Measurements from ENCODE around the gene PAPPA2. TPM values are rescaled to one million over a fixed set of nuclear protein-coding genes. Genes with fewer than 3 reads are reported as not detected.

PAPPA2 gene
- total and polyA plus RNA-seq, 9 donors = 0.01 to 0.69 (median 0.32) TPM; not detected in 4

DNA sequence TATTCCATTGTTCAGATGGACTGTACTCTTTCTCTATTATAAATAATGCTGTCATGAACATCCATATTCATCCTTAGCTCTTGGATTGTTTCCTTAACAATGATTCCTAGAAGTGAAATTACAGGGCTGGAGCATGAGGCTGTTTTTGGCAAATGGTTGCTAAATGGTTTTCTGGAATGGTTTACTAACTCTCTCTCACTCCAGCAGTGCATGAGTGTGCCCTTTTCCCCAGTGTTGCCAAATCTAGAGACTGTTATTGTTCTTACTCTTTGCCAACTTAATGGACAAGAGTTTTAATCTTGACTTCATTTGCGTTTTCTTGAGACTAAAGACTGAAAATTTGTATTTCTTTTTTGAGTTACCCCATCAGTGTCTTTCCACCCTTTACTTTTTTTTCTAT is 113.0 kb downstream of the PAPPA2 start:
- DNase-seq = no peak
- H3K27ac ChIP-seq = no peak overlapping the region
- no peak for TF ChIP-seq POLR2A (IDR thresholded peaks at IDR 0.05)
- no peak for TF ChIP-seq EP300 (IDR thresholded peaks at IDR 0.05)
- TF ChIP-seq, protein P1, sequence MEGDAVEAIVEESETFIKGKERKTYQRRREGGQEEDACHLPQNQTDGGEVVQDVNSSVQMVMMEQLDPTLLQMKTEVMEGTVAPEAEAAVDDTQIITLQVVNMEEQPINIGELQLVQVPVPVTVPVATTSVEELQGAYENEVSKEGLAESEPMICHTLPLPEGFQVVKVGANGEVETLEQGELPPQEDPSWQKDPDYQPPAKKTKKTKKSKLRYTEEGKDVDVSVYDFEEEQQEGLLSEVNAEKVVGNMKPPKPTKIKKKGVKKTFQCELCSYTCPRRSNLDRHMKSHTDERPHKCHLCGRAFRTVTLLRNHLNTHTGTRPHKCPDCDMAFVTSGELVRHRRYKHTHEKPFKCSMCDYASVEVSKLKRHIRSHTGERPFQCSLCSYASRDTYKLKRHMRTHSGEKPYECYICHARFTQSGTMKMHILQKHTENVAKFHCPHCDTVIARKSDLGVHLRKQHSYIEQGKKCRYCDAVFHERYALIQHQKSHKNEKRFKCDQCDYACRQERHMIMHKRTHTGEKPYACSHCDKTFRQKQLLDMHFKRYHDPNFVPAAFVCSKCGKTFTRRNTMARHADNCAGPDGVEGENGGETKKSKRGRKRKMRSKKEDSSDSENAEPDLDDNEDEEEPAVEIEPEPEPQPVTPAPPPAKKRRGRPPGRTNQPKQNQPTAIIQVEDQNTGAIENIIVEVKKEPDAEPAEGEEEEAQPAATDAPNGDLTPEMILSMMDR (IDR thresholded peaks at IDR 0.05) = no peak
- intact Hi-C loops (cut with DNase I) = no loop called here
- H3K4me3 ChIP-seq = no peak overlapping the region
- H3K9me3 ChIP-seq = no peaks in the 10 kb centered on the region
- no peaks in the 10 kb centered on the region for H3K4me1 ChIP-seq (ENCODE audit: insufficient read depth)
- no peaks in the 10 kb centered on the region for H3K27me3 ChIP-seq
- WGBS, 3 donors = 71 to 80% (median 73%) methylated on average over 1 of the region's 1 CpG
- no peaks in the 10 kb centered on the region for H3K36me3 ChIP-seq

DNA sequence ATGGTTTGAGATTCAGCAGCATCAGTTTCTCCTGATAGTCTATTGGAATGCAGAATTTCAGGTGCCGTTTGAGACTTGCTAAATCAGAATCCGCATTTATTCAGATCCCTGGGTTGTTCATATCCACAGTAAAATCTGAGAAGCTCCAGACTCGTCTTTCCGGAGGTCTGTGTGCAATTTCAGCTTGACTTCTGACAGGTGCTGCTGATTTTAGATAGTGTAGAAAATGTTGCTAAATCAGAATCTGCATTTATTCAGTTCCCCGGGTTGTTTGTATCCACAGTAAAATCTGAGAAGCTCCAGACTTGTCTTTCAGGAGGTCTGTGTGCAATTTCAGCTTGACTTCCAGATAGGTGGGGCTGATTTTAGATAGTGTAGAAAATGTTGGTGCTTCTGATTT is 113.7 kb downstream of the PAPPA2 start:
- Histone ChIP-seq H3K27me3 (no peaks in the 10 kb centered on the region), H3K4me3 (no peak overlapping the region), H3K27ac (no peak overlapping the region), H3K4me1 (ENCODE audit: insufficient read depth) (no peaks in the 10 kb centered on the region), H3K36me3 (no peaks in the 10 kb centered on the region), H3K9me3 (no peaks in the 10 kb centered on the region)
- DNase-seq = no peak
- TF ChIP-seq, protein P1 (IDR thresholded peaks at IDR 0.05) = no peak
- TF ChIP-seq POLR2A (IDR thresholded peaks at IDR 0.05) = no peak
- no peak for TF ChIP-seq EP300 (IDR thresholded peaks at IDR 0.05)
- intact Hi-C loops (cut with DNase I) = no loop called here
- 72 to 87% (median 76%) methylated on average over 5 of the region's 5 CpGs for WGBS, 3 donors

DNA sequence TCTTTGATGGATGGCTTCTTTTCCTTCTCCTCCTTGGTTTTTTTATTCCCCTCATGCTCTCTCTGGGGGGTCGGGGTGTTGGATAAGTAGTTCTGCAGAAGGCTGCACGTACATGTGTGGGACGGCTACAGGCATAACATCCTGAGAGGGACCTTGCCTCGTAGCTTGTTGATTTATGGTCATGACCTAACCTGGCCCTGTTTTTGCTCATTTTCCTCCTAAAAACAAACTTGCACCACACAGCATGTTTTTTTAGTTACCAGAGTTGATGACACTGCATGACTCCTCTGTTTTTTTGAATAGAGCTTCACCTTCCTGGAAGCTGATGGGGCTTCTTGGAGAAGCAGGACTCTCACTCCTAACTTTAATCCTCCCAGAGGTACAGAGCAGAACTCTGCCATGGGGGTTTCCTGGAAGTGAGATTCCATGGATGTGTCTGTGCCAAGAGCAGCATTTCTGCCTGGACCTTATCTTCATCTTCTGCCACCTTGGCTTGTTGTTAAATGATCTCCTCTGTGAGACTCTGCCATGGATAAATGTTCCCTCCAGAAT is 114.7 kb downstream of the PAPPA2 start:
- Histone ChIP-seq H3K27ac (no peak overlapping the region), H3K4me3 (no peak overlapping the region), H3K9me3 (no peaks in the 10 kb centered on the region), H3K27me3 (no peaks in the 10 kb centered on the region), H3K4me1 (ENCODE audit: insufficient read depth) (no peaks in the 10 kb centered on the region), H3K36me3 (no peaks in the 10 kb centered on the region)
- no peak for DNase-seq
- intact Hi-C loops (cut with DNase I) = no loop called here
- TF ChIP-seq POLR2A (IDR thresholded peaks at IDR 0.05) = no peak
- TF ChIP-seq, protein P1 (IDR thresholded peaks at IDR 0.05) = no peak
- TF ChIP-seq EP300 (IDR thresholded peaks at IDR 0.05) = no peak
- WGBS, 3 donors = 1 to 4% (median 2%) methylated on average over 4 of the region's 4 CpGs

DNA sequence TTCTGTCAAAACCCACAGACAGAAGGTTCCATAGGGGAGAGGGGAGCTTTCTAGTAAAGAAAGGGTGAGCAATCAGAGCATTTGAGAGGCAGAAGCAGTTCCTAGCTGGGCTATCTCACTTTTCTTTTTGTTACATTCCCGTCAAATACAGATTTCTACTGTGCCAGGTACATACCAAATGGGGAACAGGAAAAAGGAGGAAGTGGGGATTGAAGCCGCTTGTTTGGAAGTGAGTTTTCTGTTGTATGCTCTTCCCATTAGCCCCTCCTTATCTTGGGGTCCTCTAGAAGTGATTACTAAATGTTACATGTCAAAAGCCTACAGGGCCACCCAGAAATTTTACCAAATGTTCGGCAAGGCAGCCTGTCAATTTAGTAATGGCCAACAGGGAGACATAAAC is 116.1 kb downstream of the PAPPA2 start:
- WGBS, 3 donors = 63 to 83% (median 78%) methylated on average over 3 of the region's 3 CpGs
- TF ChIP-seq EP300 (IDR thresholded peaks at IDR 0.05) (no peak), POLR2A (IDR thresholded peaks at IDR 0.05) (no peak)
- TF ChIP-seq, protein P1 (IDR thresholded peaks at IDR 0.05) = no peak
- intact Hi-C loops (cut with DNase I) = no loop called here
- no peaks in the 10 kb centered on the region for H3K9me3 ChIP-seq
- H3K4me3 ChIP-seq = no peak overlapping the region
- no peak for DNase-seq
- no peaks in the 10 kb centered on the region for H3K36me3 ChIP-seq
- H3K27me3 ChIP-seq = no peaks in the 10 kb centered on the region
- no peaks in the 10 kb centered on the region for H3K4me1 ChIP-seq (ENCODE audit: insufficient read depth)
- H3K27ac ChIP-seq = no peak overlapping the region
